Fibroblast of peridontal ligament (primary cell): Measurements from ENCODE around the gene CDK16.
"Not testable (repeated sequence)": the region's sequence is repeated elsewhere in the genome, so short reads cannot be mapped to it uniquely, and the experiment has no call there.

Experiments
- DNase-seq: peaks from one replicate; pipeline ENCODE4 v3.0.0-alpha.2; 2010; ENCODE audit errors: extremely low read depth

The CDK16 gene

GRCh38 chrX:47250017-47250347, 31.5 kb downstream of the CDK16 start:
- no peak for DNase-seq

- not testable (repeated sequence) for DNase-seq
Observed at GRCh38 chrX:47257620-47258019, 39.1 kb downstream of the CDK16 start.

DNA sequence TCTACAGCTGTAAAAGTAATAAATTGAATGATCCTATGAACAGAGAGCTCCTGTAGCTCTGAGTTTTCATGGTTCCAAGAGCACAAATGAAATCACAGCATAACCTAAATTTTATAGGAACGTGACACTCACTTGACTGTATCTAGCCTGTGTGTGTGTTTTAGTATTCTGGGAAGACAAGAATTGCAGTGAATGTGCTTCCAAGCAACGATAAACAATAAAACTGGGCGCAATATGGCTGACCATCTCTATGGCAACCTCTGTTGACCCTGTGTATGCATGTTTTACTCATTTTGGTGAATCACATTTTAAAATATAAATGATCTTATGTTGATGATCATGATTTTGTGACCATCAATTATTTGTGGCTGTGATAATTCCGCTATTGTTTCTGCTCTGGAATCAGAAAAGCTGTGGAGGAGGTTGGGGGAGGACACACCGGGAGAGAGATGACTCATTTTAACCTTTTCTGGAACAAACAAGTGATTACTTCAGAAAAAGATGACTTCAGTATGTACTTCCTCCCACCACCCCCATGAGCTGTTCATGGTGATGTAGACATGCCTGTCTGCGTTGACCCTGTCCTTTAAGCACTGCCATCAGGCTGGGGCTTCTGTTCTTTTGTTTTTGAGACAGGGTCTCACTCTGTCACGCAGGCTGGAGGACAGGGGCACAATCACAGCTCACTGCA, 46.1 kb downstream of the CDK16 start:
- no peak for DNase-seq

- no peak for DNase-seq
Observed at GRCh38 chrX:47266643-47267042, 48.2 kb downstream of the CDK16 start.

DNA sequence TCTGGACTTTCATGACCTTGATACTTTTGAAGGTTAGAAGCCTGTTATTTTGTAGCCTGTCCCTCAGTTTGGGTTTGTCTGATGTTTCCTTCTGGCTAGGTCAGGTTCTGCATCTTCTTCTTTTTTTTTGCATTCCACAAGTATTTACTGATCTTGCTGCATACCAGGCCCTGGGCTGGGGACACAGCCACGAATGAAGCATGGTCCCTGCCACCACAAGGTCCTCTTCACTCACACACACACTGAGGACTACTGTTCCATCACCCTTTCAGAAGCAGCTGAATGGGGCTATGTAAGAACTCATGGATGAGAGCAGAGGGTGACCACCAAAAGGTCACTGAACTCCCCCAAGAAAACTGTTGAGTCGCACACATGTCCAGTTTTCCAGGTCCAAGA, 53.5 kb downstream of the CDK16 start:
- DNase-seq, result no peak

DNA sequence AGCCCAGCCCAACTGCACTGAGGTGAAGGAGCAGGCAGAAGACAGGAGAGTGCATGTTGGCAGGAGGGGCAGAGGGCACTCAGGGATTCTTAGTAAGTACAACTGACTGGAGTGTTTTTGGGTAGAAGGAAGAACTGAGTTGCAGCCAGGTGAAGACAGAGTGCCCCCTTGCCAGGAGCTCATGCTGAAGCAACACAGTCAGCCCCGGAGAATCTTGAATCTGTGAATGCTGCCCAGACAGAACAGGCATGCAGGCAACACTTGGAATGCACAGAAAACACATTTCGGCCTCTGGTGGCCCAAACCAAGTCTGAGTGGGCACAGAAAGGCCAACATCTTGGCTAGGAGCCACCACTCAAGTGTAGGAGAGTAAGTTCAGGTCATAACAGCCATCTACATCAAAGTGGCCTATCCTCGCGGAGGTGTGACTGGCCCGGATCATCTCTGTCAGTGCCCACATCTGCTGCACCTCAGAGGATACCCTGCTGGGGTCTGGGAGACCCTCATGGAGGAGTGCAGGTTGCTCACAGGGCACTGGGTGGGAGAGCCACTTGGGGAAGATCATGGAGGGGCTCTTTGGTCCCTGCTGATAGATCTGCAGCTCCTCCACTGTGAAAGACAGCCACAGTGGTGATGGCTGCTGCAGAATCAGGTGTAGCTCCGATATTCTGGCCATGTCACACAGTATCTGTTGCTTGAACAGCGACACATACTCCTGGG, 54.7 kb downstream of the CDK16 start:
- DNase-seq, result no peak

- DNase-seq, result peak; percentile 74
Observed at GRCh38 chrX:47278691-47279090, 60.2 kb downstream of the CDK16 start.
